DND-41 (cell line): ENCODE results near the gene ATP10A.
"Not testable (repeated sequence)": the region's sequence is repeated elsewhere in the genome, so short reads cannot be mapped to it uniquely, and the experiment has no call there.

ENCODE experiments used
- EZH2 ChIP-seq: IDR thresholded peaks from 3 replicates; pipeline ENCODE4 v1.6.1; 2012; ENCODE audit warnings: borderline replicate concordance, low read depth, mild to moderate bottlenecking, moderate library complexity, low read length, inconsistent platforms; ENCODE audit not compliant: severe bottlenecking
- TF ChIP-seq, protein P1 (sequence below): IDR thresholded peaks from 2 replicates; pipeline ENCODE4 v1.5.1; 2012; ENCODE audit warnings: borderline replicate concordance, low read length, moderate library complexity, mild to moderate bottlenecking; ENCODE audit not compliant: poor library complexity, severe bottlenecking; ENCODE audit errors: extremely low read depth

GRCh38 chr15:25771736-25772135 lies 91.4 kb downstream of the ATP10A start:
- TF ChIP-seq, protein P1, sequence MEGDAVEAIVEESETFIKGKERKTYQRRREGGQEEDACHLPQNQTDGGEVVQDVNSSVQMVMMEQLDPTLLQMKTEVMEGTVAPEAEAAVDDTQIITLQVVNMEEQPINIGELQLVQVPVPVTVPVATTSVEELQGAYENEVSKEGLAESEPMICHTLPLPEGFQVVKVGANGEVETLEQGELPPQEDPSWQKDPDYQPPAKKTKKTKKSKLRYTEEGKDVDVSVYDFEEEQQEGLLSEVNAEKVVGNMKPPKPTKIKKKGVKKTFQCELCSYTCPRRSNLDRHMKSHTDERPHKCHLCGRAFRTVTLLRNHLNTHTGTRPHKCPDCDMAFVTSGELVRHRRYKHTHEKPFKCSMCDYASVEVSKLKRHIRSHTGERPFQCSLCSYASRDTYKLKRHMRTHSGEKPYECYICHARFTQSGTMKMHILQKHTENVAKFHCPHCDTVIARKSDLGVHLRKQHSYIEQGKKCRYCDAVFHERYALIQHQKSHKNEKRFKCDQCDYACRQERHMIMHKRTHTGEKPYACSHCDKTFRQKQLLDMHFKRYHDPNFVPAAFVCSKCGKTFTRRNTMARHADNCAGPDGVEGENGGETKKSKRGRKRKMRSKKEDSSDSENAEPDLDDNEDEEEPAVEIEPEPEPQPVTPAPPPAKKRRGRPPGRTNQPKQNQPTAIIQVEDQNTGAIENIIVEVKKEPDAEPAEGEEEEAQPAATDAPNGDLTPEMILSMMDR, result not testable (repeated sequence)
- TF ChIP-seq EZH2, result not testable (repeated sequence)
